GM12875 (cell line): ENCODE data around the gene MADCAM1.

Source experiments
- H3K4me3 ChIP-seq: one replicate; pipeline ENCODE4 v1.5.1; 2011; ENCODE audit warnings: low read depth, low read length, control low read depth
- CTCF ChIP-seq: IDR thresholded peaks from 2 replicates; pipeline ENCODE4 v1.5.1; 2011; ENCODE audit warnings: low read depth, mild to moderate bottlenecking, control low read depth, inconsistent platforms, low read length, moderate library complexity, borderline replicate concordance; ENCODE audit not compliant: insufficient read depth

Gene MADCAM1

GRCh38 chr19:485077-485476 lies 11.2 kb upstream of the MADCAM1 start:
- no peak for TF ChIP-seq CTCF
- no peak overlapping the region for H3K4me3 ChIP-seq

- no peak overlapping the region for H3K4me3 ChIP-seq
- no peak for TF ChIP-seq CTCF
These were observed 10.6 kb upstream of the MADCAM1 start for GRCh38 chr19:485583-486236.

- TF ChIP-seq CTCF, result no peak
- peak overlapping the region; percentile 93 for H3K4me3 ChIP-seq
These were observed 7.5 kb upstream of the MADCAM1 start for GRCh38 chr19:488505-489417.

GRCh38 chr19:489418-490196 lies 6.7 kb upstream of the MADCAM1 start:
- H3K4me3 ChIP-seq, result peak overlapping the region; percentile 93
- TF ChIP-seq CTCF, result no peak

- TF ChIP-seq CTCF, result no peak
- H3K4me3 ChIP-seq, result no peak overlapping the region
These were observed 5.0 kb upstream of the MADCAM1 start for GRCh38 chr19:491146-491741.

GRCh38 chr19:492091-492531 lies 4.2 kb upstream of the MADCAM1 start:
- TF ChIP-seq CTCF, result no peak
- no peak overlapping the region for H3K4me3 ChIP-seq
